IMR-90 (cell line): ENCODE results near the gene VPS26B. TPM values are rescaled to one million over a fixed set of nuclear protein-coding genes. Genes with fewer than 3 reads are reported as not detected.

Source experiments
- ATAC-seq: fragments of 200-7000 bp; cut with Tn5 transposase; 2 replicates; pipeline ENCODE4 v1.9.1; 2020; ENCODE audit warnings: low read depth, mild to moderate bottlenecking, moderate library complexity
- BruUV-seq: library from RNA; stranded (reverse); fragments of 400-500 nt; replicated peaks from 2 replicates; lab custom pipeline; 2021; lab: Mats Ljungman, UMichigan
- CTCF ChIA-PET: fragments of 300-600 bp; formaldehyde crosslinking; extraction: SDS; loops from one replicate; lab custom pipeline; 2021; ENCODE audit warnings: antibody characterized with exemption; lab: Yijun Ruan, JAX
- POLR2A ChIA-PET: fragments of 300-600 bp; sonication (Branson Sonifier 250); formaldehyde crosslinking; loops from one replicate; lab custom pipeline; 2022; ENCODE audit warnings: antibody characterized with exemption; ENCODE audit not compliant: unreplicated experiment; lab: Charles Lee
- DNase-seq: peaks from one replicate; pipeline ENCODE4 v3.0.0; 2013
- H2AFZ ChIP-seq: replicated peaks from 2 replicates; pipeline ENCODE3; 2013; ENCODE audit warnings: low read length, mild to moderate bottlenecking; ENCODE audit not compliant: poor library complexity
- H2AK5ac ChIP-seq: 2 replicates; pipeline ENCODE4 v1.6.1; 2013; ENCODE audit warnings: low read depth, low read length, inconsistent platforms
- H2AK9ac ChIP-seq: replicated peaks from 2 replicates; pipeline ENCODE3; 2013; ENCODE audit warnings: mild to moderate bottlenecking, low read depth, low read length, moderate library complexity; ENCODE audit not compliant: poor library complexity
- H2BK120ac ChIP-seq: 2 replicates; pipeline ENCODE4 v1.6.1; 2013; ENCODE audit warnings: low read depth, low read length, inconsistent platforms
- H2BK15ac ChIP-seq: 3 replicates; pipeline ENCODE4 v1.6.1; 2013; ENCODE audit warnings: low read depth, low read length, inconsistent platforms
- H2BK20ac ChIP-seq: 2 replicates; pipeline ENCODE4 v1.6.1; 2013; ENCODE audit warnings: low read depth, mild to moderate bottlenecking, inconsistent platforms, low read length, moderate library complexity
- H2BK5ac ChIP-seq: 2 replicates; pipeline ENCODE4 v1.6.1; 2013; ENCODE audit warnings: mild to moderate bottlenecking, low read depth, low read length, inconsistent platforms; ENCODE audit not compliant: poor library complexity, severe bottlenecking
- H3K14ac ChIP-seq: replicated peaks from 2 replicates; pipeline ENCODE4 v1.6.1; 2013; ENCODE audit warnings: low read depth, low read length, inconsistent platforms
- H3K18ac ChIP-seq: 2 replicates; pipeline ENCODE4 v1.6.1; 2013; ENCODE audit warnings: low read depth, low read length, control low read depth
- H3K23ac ChIP-seq: 2 replicates; pipeline ENCODE4 v1.6.1; 2013; ENCODE audit warnings: low read depth, low read length, inconsistent platforms
- H3K27ac ChIP-seq: 2 replicates; pipeline ENCODE4 v1.5.1; 2013; ENCODE audit warnings: mild to moderate bottlenecking, control low read depth, low read length; ENCODE audit not compliant: insufficient read depth
- H3K27me3 ChIP-seq: 2 replicates; pipeline ENCODE4 v1.6.1; 2013; ENCODE audit warnings: low read length; ENCODE audit not compliant: control insufficient read depth, insufficient read depth
- H3K36me3 ChIP-seq: 2 replicates; pipeline ENCODE4 v1.6.1; 2013; ENCODE audit warnings: low read length, mixed read lengths; ENCODE audit not compliant: control insufficient read depth, insufficient read depth
- H3K4ac ChIP-seq: 2 replicates; pipeline ENCODE4 v1.6.1; 2013; ENCODE audit warnings: low read depth, low read length, inconsistent platforms
- H3K4me1 ChIP-seq: 2 replicates; pipeline ENCODE4 v1.6.1; 2013; ENCODE audit warnings: low read length, mixed read lengths; ENCODE audit not compliant: control insufficient read depth, insufficient read depth
- H3K4me2 ChIP-seq: 2 replicates; pipeline ENCODE4 v1.6.1; 2013; ENCODE audit warnings: low read depth, mild to moderate bottlenecking, control low read depth, low read length, moderate library complexity
- H3K4me3 ChIP-seq: 2 replicates; pipeline ENCODE4 v1.5.1; 2013; ENCODE audit warnings: low read depth, mild to moderate bottlenecking, control low read depth, low read length, moderate library complexity; ENCODE audit not compliant: insufficient read depth
- H3K56ac ChIP-seq: 2 replicates; pipeline ENCODE4 v1.6.1; 2013; ENCODE audit warnings: low read length, inconsistent platforms; ENCODE audit not compliant: insufficient read depth; ENCODE audit errors: extremely low read depth
- H3K79me1 ChIP-seq, 2 experiments: 2 replicates each; pipeline ENCODE4 v1.6.1; 2013; ENCODE audit warnings: low read length in 2 of 2, inconsistent platforms in 1 of 2, low read depth in 1 of 2
- H3K9ac ChIP-seq: 2 replicates; pipeline ENCODE4 v1.6.1; 2013; ENCODE audit warnings: low read depth, low read length, control low read depth
- H3K9me1 ChIP-seq: 2 replicates; pipeline ENCODE4 v1.6.1; 2013; ENCODE audit warnings: low read length, inconsistent platforms; ENCODE audit not compliant: insufficient read depth
- H3K9me3 ChIP-seq: 2 replicates; pipeline ENCODE4 v1.6.1; 2013; ENCODE audit warnings: low read length; ENCODE audit not compliant: control insufficient read depth, insufficient read depth
- H4K20me1 ChIP-seq: 2 replicates; pipeline ENCODE4 v1.6.1; 2013; ENCODE audit warnings: low read length, inconsistent platforms; ENCODE audit not compliant: insufficient read depth
- H4K5ac ChIP-seq: 2 replicates; pipeline ENCODE4 v1.6.1; 2013; ENCODE audit warnings: mild to moderate bottlenecking, low read depth, low read length, control low read depth
- H4K8ac ChIP-seq, 2 experiments: 2 replicates each; pipeline ENCODE4 v1.6.1; 2013; ENCODE audit warnings: low read depth in 2 of 2, low read length in 2 of 2, control low read depth in 1 of 2, inconsistent platforms in 1 of 2
- H4K91ac ChIP-seq: 2 replicates; pipeline ENCODE4 v1.6.1; 2013; ENCODE audit warnings: low read depth, low read length, inconsistent platforms; ENCODE audit not compliant: insufficient read depth
- BHLHE40 ChIP-seq: fragments of 150-350 bp; IDR thresholded peaks from 2 replicates; pipeline ENCODE4 v1.6.1; 2016; ENCODE audit warnings: mild to moderate bottlenecking, low read depth, low read length
- CEBPB ChIP-seq: IDR thresholded peaks from 2 replicates; pipeline ENCODE4 v1.6.1; 2012; ENCODE audit warnings: low read depth, low read length, improper control_type of control experiment
- FOS ChIP-seq: fragments of 150-350 bp; IDR thresholded peaks from 2 replicates; pipeline ENCODE4 v1.6.1; 2016; ENCODE audit warnings: low read depth, low read length
- MAZ ChIP-seq: IDR thresholded peaks from 2 replicates; pipeline ENCODE4 v1.6.1; 2012; ENCODE audit warnings: low read depth, mild to moderate bottlenecking, low read length, improper control_type of control experiment, moderate library complexity, borderline replicate concordance
- MXI1 ChIP-seq: IDR thresholded peaks from 2 replicates; pipeline ENCODE4 v1.6.1; 2012; ENCODE audit warnings: low read depth, mild to moderate bottlenecking, low read length, moderate library complexity, borderline replicate concordance
- NFE2L2 ChIP-seq: fragments of 150-350 bp; IDR thresholded peaks from 2 replicates; pipeline ENCODE4 v1.6.1; 2016; ENCODE audit warnings: low read depth, mild to moderate bottlenecking, low read length
- POLR2A ChIP-seq: IDR thresholded peaks from 2 replicates; pipeline ENCODE4 v1.6.1; 2012; ENCODE audit warnings: mild to moderate bottlenecking, low read depth, low read length
- RAD21 ChIP-seq: IDR thresholded peaks from 2 replicates; pipeline ENCODE4 v1.6.1; 2012; ENCODE audit warnings: low read length, improper control_type of control experiment
- RCOR1 ChIP-seq: IDR thresholded peaks from 2 replicates; pipeline ENCODE4 v1.6.1; 2012; ENCODE audit warnings: mild to moderate bottlenecking, low read length, improper control_type of control experiment; ENCODE audit not compliant: insufficient replicate concordance
- RFX5 ChIP-seq: IDR thresholded peaks from 2 replicates; pipeline ENCODE4 v1.8.0; 2012; ENCODE audit warnings: low read depth, mild to moderate bottlenecking, low read length, moderate library complexity
- SMC3 ChIP-seq: fragments of 150-350 bp; IDR thresholded peaks from 2 replicates; pipeline ENCODE4 v1.6.1; 2016; ENCODE audit warnings: low read depth, mild to moderate bottlenecking, antibody characterized with exemption, low read length, moderate library complexity
- WGBS, 2 experiments: methylation state at CpG; one replicate each; pipeline versions ENCODE4 v1.1.5 to v1.1.7; 2013; ENCODE audit warnings: missing lambda C conversion rate in 2 of 2; ENCODE audit not compliant: insufficient read length in 1 of 2; ENCODE audit errors: extremely low coverage in 2 of 2; 5-methylcytosine and 5-hydroxymethylcytosine counted together
- dilution Hi-C: fragments of 300-500 bp; cut with HindIII; formaldehyde crosslinking; loops from one replicate; pipeline ENCODE4 v1.14.3; 2018; ENCODE audit warnings: low sequenced_read_pairs; ENCODE audit not compliant: unreplicated experiment
- in situ Hi-C: fragments of 300-500 bp; cut with MboI; formaldehyde crosslinking; loops from 3 replicates; pipeline ENCODE4 v1.14.3; 2019; ENCODE audit warnings: low sequenced_read_pairs, inconsistent platforms, mixed read lengths
- intact Hi-C: fragments of 100-400 bp; cut with micrococcal nuclease; formaldehyde crosslinking; loops from 2 replicates; pipeline ENCODE4 v1.10.0; 2022
- polyA plus RNA-seq, 3 experiments: library from polyadenylated mRNA; depleted of rRNA; stranded (reverse); fragments of >200 nt; gene quantifications; 2 replicates each; pipeline ENCODE4 v1.2.3, GENCODE V29; 2012; ENCODE audit warnings: low replicate concordance in 1 of 3
- total RNA-seq: library from RNA; depleted of rRNA; stranded (reverse); fragments of >200 nt; gene quantifications from 2 replicates; pipeline ENCODE4 v1.2.3, GENCODE V29; 2012
- TF ChIP-seq, protein P1 (sequence below): fragments of 150-350 bp; IDR thresholded peaks from 2 replicates; pipeline ENCODE4 v1.6.1; 2016; ENCODE audit warnings: low read depth, mild to moderate bottlenecking, low read length, moderate library complexity, borderline replicate concordance
- TF ChIP-seq, protein P2 (sequence below): fragments of 150-350 bp; IDR thresholded peaks from 2 replicates; pipeline ENCODE4 v1.6.1; 2017; ENCODE audit warnings: mild to moderate bottlenecking, antibody characterized with exemption, low read length, low read depth
- TF ChIP-seq, protein P3 (sequence below): conservative IDR thresholded peaks from 2 replicates; pipeline ENCODE4 v1.5.1; 2012; ENCODE audit warnings: mild to moderate bottlenecking, low read depth, low read length, improper control_type of control experiment

The VPS26B gene
- total and polyA plus RNA-seq, 2 of the 4 experiments (the other 2 are of a cell fraction): 41.6 to 51.1 TPM

DNA sequence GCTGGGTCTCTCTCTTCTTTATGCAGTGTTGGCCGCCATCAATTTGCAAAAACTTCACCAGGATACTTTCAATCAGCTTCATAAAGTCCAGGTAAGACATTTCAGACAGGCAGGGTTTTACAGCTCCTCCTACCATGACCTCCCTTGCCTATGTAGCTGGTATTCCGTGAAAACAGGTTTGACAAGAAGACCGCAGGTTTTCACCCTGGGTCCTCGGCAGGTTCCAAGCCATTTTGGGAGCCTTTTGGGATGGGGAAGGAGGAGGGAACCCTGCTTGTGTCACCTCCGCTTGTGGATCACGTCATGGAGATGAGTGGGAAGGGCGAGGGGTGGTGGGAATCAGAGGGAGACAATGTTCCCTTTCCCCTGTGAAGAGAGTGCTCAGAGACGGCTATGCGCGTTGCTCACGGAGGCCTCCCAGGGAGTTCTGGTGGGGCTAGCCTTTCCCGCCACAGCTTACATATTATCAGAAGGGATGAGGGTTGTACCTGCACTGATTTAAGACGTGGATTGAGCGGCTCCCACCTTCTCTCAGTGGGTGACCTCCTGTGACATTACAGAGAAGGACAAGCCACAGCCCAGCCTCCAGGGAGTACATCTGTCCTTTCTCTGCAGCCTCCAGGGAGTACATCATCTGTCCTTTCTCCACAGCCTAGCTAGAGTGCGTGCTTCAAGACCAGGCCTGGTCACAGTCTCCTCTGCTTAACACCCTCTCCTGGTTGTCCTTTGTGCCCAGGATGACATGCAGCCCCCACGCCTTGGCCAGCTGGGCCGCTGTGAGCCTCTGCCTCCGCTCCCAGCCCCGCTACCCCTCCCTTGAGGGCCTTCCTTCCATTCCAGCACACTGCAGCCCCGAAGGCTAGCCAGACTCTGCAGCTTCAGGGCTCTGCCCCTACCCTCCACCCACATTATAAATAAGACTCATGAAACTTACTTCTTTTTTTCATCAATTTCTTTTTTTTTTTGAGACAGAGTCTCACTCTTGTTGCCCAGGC, 68.9 kb downstream of the VPS26B start:
- Histone ChIP-seq H3K4me3 (no peak overlapping the region), H4K5ac (no peak overlapping the region), H3K9me3 (no peaks in the 10 kb centered on the region; the same call in 1 of the 2 replicates), H2BK120ac (no peak overlapping the region), H2BK20ac (no peak overlapping the region), H3K18ac (no peak overlapping the region), H4K8ac (no peak overlapping the region), H3K56ac (no peak overlapping the region), H3K4ac (no peak overlapping the region), H3K9me1 (no peaks in the 10 kb centered on the region), H2AK5ac (no peak overlapping the region), H4K91ac (no peak overlapping the region), H2AK9ac (no peak overlapping the region), H3K36me3 (no peaks in the 10 kb centered on the region), H3K27ac (no peak overlapping the region), H3K4me2 (no peak overlapping the region), H3K4me1 (no peaks in the 10 kb centered on the region), H4K20me1 (no peaks in the 10 kb centered on the region), H2BK5ac (no peak overlapping the region), H3K9ac (no peak overlapping the region), H3K27me3 (no peaks in the 10 kb centered on the region), H3K14ac (no peak overlapping the region), H2AFZ (no peak overlapping the region), H3K79me1 (no peaks in the 10 kb centered on the region), H2BK15ac (no peak overlapping the region), H3K23ac (no peak overlapping the region)
- in situ Hi-C loops: no loop called here
- intact Hi-C loops: no loop called here
- POLR2A ChIA-PET: no interaction called here
- no peak for DNase-seq
- no peak for ATAC-seq
- CTCF ChIA-PET: no interaction called here
- no TSS peak for BruUV-seq
- dilution Hi-C loops: no loop called here
- 42% methylated on average over 2 of the region's 20 CpGs; no CpG with 5 or more reads in 1 of the 2 experiments for WGBS, 2 experiments
- TF ChIP-seq FOS (no peak), NFE2L2 (no peak), MXI1 (no peak), POLR2A (no peak), CEBPB (no peak), RFX5 (no peak), BHLHE40 (no peak), SMC3 (no peak), MAZ (no peak), RCOR1 (no peak), RAD21 (no peak)
- TF ChIP-seq, protein P1, sequence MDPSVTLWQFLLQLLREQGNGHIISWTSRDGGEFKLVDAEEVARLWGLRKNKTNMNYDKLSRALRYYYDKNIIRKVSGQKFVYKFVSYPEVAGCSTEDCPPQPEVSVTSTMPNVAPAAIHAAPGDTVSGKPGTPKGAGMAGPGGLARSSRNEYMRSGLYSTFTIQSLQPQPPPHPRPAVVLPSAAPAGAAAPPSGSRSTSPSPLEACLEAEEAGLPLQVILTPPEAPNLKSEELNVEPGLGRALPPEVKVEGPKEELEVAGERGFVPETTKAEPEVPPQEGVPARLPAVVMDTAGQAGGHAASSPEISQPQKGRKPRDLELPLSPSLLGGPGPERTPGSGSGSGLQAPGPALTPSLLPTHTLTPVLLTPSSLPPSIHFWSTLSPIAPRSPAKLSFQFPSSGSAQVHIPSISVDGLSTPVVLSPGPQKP: no peak
- TF ChIP-seq, protein P2, sequence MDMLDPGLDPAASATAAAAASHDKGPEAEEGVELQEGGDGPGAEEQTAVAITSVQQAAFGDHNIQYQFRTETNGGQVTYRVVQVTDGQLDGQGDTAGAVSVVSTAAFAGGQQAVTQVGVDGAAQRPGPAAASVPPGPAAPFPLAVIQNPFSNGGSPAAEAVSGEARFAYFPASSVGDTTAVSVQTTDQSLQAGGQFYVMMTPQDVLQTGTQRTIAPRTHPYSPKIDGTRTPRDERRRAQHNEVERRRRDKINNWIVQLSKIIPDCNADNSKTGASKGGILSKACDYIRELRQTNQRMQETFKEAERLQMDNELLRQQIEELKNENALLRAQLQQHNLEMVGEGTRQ: no peak
- TF ChIP-seq, protein P3, sequence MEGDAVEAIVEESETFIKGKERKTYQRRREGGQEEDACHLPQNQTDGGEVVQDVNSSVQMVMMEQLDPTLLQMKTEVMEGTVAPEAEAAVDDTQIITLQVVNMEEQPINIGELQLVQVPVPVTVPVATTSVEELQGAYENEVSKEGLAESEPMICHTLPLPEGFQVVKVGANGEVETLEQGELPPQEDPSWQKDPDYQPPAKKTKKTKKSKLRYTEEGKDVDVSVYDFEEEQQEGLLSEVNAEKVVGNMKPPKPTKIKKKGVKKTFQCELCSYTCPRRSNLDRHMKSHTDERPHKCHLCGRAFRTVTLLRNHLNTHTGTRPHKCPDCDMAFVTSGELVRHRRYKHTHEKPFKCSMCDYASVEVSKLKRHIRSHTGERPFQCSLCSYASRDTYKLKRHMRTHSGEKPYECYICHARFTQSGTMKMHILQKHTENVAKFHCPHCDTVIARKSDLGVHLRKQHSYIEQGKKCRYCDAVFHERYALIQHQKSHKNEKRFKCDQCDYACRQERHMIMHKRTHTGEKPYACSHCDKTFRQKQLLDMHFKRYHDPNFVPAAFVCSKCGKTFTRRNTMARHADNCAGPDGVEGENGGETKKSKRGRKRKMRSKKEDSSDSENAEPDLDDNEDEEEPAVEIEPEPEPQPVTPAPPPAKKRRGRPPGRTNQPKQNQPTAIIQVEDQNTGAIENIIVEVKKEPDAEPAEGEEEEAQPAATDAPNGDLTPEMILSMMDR: no peak
